NCI-H69 (cell line): ENCODE measurements around the gene MAPK4.

Experiments
- DNase-seq: peaks from one replicate; lab custom pipeline; 2025; lab: John Stamatoyannopoulos, UW

Gene MAPK4

DNA sequence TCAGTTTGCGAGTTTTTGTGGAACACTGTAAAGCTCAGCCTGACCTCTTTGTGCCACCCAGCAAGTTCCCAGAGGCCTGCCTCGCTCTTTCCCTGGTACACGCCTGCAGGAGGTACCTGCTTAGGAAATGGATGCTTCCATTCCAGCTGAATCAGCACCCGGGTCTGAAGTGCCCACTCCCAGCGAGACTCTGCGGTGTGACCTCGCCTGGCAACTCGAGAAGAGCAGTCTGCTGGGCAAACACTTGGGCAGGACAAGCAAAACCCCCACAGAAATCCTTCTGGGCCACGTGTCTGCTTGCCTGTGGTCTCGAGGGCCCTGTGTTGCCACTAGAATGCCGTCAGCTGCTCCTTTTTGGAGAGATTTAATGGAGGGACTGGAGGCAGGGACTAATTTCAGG is 127.6 kb downstream of the MAPK4 start:
- DNase-seq = no peak

DNA sequence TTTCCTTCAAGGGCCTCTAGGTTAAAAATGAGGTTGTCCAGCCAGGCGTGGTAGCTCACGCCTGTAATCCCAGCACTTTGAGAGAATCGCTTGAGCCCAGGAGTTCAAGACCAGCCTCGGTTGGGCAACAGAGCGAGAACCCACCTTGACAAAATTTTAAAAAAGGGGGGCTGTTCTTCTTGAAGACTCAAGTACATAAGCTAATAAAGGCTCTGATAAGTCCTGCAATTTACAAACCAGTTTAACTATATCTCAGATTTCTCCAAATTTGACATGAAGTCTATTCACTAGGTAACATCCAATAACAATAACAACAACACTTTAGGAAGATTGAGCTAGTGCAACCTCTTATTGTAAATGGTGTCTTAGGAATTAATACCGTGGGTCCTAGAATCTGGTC is 129.7 kb downstream of the MAPK4 start:
- DNase-seq = no peak

DNA sequence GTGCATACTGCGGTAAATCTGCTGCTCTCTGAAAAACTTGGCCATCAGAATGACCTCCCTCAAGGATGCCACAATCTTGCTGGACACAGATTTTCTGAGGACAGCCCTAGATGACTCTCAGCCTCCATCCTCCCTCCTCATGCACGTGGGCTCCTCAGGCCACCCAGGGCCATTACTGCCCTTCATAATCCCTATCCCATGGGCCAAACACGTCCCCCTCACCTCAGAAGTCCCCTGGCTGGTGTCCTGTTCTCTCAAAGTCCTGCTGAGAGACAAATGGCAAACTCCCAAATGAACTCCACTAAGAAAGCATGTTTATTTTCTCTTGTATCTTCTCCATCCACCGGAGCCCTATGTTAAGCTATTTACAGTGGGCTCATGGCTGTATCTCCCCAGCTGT is 134.3 kb downstream of the MAPK4 start:
- no peak for DNase-seq

DNA sequence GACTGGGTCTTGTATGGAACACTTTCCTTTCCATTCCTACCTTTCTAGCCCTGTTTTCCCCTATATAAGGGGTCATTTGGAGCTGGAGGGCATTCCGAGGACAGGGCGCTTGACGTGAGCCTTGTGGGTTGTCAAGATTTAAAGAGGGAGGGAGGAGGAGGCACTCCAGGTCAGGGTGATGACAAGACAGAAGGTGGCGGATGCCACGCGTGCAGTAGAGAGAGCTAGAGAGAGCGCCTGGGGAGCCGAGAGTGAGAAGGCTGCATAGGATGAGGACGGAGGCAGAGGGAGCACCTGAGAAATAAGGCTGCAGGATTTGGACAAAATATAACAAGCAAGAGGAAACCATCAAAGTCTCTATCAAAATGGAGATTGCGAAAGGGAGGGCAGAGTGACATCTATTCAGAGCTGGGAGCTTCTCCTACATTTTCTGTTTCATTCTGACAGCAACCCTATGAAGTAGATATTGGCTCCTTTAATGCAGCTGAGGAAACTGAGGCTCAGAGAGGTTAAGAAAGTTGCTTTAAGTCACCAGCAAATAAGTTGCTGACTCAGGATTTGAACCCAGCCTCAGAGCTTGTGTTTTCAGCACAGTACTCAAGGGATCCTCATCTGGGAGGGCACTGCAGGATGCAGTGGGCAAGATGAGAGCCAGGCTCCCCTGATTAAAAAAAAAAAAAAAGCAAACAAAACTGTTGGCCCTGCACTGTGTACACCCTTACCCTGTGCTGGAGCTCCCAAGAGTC is 135.7 kb downstream of the MAPK4 start:
- peak; percentile 58 for DNase-seq

DNA sequence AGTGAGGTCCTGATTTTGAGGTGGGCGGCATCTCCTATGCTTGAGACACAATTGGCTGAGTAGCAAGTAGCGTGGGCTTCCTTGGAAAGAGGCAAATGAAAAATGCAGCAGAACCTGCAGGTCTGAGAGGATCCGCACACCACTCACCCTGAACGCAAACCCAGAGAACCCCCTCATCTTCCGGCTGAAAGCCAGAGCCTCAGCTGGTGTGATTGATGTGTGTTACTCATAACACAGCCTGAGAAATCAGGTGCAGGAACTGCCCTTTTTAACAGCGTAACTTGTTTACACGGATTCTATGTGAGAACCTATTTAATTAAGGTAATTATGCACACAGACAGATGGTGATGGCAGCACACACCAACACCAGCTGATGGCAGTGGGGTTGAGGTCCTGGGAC is 136.5 kb downstream of the MAPK4 start:
- peak; percentile 94 for DNase-seq

DNA sequence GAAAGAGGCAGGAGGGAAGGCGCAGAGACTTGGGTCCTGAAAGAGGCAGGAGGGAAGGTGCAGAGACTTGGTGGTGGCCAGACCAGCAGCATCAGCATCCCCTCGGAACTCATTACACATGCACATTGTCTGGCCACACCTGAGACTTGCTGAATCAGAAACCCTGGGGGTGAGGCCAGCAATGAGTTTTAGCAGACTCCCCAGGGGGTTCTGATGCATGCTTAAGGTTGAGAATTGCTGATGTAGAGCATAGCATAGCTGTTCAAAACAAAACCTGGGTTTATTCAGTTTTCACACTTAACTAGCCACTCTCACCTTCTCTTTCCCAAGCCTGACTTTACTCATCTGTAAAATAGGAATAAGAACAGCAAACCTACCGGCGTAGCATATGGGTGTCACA is 137.0 kb downstream of the MAPK4 start:
- peak; percentile 94 for DNase-seq

DNA sequence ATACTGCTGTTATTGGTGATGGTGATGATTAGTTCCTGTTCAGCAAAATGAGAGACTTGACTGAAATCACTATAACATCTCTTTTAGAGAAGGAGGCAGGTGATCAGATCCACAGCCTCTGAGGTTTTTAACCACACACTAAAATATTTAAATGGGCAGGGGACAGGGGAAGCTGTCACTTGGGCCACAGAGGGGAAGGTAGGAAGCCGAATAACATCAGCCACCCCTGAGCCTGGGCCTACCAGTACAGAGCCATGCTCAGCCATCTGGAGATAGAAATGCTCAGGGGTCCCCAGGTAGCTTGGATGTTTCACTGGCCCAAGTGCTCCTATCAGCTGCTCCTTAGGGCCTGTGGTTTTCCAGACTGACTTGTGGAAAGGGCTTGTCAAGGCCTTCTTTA is 137.6 kb downstream of the MAPK4 start:
- DNase-seq = no peak

- DNase-seq = no peak
Observed at GRCh38 chr18:50700245-50701165, 140.6 kb downstream of the MAPK4 start.

DNA sequence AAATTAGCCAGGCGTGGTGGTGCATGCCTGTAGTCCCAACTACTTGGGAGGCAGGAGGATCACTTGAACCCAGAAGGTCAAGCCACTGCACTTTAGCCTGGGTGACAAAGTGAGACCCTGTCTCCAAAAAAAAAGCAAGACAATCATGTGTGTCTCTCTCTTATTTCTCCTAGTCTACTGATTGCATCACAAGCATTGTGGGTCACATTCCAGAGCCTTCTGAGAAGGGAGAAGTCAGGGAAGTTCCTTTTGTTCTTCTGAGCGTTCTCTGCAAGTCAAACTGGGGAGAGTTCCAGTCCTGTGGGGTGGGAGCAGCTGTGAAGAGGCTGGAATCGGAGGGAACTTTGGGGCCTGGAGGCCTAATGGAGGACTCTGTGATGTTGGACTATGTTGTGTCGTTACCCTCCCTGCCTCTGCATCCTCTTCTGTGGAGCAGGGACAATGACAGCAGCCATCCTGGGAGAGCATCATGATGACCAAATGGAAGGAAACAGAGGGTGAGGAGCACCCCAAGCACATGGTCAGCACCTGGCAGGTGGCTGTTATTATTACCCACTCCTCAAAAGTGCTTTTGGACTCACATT is 144.6 kb downstream of the MAPK4 start:
- DNase-seq = no peak

- DNase-seq = peak; percentile 97
Observed at GRCh38 chr18:50706199-50706598, 146.3 kb downstream of the MAPK4 start.

DNA sequence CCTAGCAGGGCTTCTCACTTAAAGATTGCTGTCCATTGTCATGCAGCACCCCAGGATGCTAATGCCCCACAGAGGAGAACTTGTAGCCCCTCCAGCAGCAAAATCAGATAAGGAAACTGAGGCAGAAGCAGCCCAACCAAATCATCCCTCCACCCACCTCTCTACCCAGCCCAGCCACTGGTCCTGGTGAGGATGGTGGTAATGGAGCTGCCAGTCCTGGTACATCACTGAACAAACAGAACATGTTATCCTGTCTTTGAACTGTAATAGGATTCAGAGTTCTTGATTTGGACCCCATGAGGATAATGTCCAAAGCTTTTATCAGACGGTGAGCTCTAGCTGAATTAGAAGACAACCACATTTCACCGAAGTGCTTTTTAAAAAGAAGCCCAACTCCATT is 146.8 kb downstream of the MAPK4 start:
- DNase-seq = peak; percentile 56

DNA sequence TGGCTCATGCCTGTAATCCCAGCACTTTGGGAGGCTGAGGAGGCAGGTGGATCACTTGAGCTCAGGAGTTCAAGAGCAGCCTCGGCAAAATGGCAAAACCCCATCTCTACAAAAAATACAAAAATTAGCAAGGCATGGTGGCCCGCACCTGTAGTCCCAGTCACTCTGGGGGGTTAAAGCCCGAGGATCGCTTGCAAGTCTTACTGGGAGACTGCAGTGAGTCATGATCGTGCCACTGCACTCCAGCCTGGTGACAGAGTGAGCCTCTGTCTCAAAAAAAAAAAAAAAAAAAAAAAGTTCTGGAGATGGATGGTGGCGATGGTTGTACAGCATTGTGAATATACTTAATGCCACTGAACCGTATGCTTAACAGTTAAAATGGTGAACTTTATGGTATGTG is 147.4 kb downstream of the MAPK4 start:
- peak; percentile 44 for DNase-seq

- DNase-seq = peak; percentile 90
Observed at GRCh38 chr18:50707855-50708469, 148.1 kb downstream of the MAPK4 start.

GRCh38 chr18:50709193-50709592 is 149.3 kb downstream of the MAPK4 start:
- DNase-seq = peak; percentile 34

GRCh38 chr18:50711386-50711785 is 151.5 kb downstream of the MAPK4 start:
- peak; percentile 99 for DNase-seq

- no peak for DNase-seq
Observed at GRCh38 chr18:50715919-50716318, 156.0 kb downstream of the MAPK4 start.

- DNase-seq = no peak
Observed at GRCh38 chr18:50716902-50717301, 157.0 kb downstream of the MAPK4 start.

- no peak for DNase-seq
Observed at GRCh38 chr18:50717563-50717962, 157.7 kb downstream of the MAPK4 start.

DNA sequence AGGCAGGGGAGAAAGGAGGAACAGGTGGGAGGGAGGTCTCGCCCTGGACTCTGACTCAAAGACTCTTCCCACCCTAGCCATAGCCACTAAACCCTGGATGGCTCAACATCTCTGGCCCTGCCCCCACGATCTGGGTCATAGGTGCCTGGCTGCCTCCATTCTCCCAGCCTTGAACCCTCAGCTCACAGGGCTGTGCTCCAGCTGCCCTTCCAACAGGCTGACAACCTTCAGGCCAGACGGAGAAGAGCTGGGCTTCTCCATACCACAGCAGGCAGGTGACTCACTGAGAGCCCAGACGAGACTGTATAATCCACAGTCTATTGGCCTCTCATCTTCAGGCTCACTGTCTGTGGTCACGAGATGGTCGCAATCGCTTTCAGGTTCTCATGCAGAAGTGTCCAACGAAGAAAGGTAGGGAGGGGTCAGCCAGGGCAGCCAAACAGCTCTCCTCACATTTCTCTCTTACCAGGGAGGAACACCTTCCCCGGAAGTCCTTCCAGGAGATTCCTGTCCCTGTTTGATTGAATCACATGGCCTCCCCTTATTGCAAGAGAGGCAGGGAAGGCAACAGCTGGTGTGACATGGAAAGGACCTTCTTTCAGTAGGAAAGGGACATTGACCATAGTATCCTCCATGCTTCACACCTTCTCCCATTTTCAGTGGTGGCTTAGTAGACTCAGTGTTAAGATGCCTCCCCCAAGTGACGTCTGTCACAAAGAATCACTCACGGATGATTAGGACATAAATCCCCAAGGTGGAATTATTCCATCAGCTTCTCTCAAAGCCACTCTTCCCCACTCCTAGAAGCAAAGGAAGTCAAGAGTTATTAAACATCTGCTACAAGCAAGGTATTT is 159.8 kb downstream of the MAPK4 start:
- no peak for DNase-seq

- no peak for DNase-seq
Observed at GRCh38 chr18:50720325-50720674, 160.4 kb downstream of the MAPK4 start.

GRCh38 chr18:50721006-50721405 is 161.1 kb downstream of the MAPK4 start:
- no peak for DNase-seq
